HCT116 (cell line): Measurements from ENCODE around the gene LALBA. TPM values are rescaled to one million over a fixed set of nuclear protein-coding genes. Genes with fewer than 3 reads are reported as not detected.

Experiments used
- ATAC-seq: fragments of 200-7000 bp; cut with Tn5 transposase; 2 replicates; pipeline ENCODE4 v1.9.1; 2020; ENCODE audit warnings: mild to moderate bottlenecking, moderate library complexity
- BruUV-seq: library from RNA; stranded (reverse); fragments of 400-500 nt; replicated peaks from 2 replicates; lab custom pipeline; 2021; lab: Mats Ljungman, UMichigan
- CTCF ChIA-PET: fragments of 300-600 bp; sonication (Branson Sonifier 250); formaldehyde crosslinking; loops from one replicate; lab custom pipeline; 2021; ENCODE audit warnings: antibody characterized with exemption; lab: Charles Lee
- POLR2A ChIA-PET: fragments of 300-600, 350-600 bp; sonication (Branson Sonifier 250); formaldehyde crosslinking; loops from one replicate; lab custom pipeline; 2021; ENCODE audit warnings: antibody characterized with exemption; lab: Charles Lee
- RAD21 ChIA-PET, 2 experiments: fragments of 300-600 bp; sonication (Branson Sonifier 250); formaldehyde crosslinking; loops; one replicate each; lab custom pipeline; 2023; ENCODE audit warnings: low total read pairs in 2 of 2; ENCODE audit not compliant: uncharacterized antibody in 2 of 2, unreplicated experiment in 2 of 2, low non-redundant PET in 1 of 2; lab: Charles Lee
- DNase-seq: peaks from one replicate; pipeline ENCODE4 v3.0.0-alpha.2; 2010; ENCODE audit warnings: low read depth, low spot score
- H2AFZ ChIP-seq: fragments of 200-600 bp; shearing (Covaris generic), sonication (generic); 2 replicates; pipeline ENCODE4 v1.6.1; 2017; ENCODE audit warnings: low read depth, mixed run types, mixed read lengths, antibody characterized with exemption, low read length; ENCODE audit not compliant: poor library complexity, severe bottlenecking
- H3K27ac ChIP-seq: 2 replicates; pipeline ENCODE4 v1.5.1; 2012; ENCODE audit warnings: low read depth, low read length
- H3K27me3 ChIP-seq: fragments of 200-600 bp; sonication (generic); 2 replicates; pipeline ENCODE4 v1.6.1; 2016; ENCODE audit warnings: mixed run types, low read length, mixed read lengths; ENCODE audit not compliant: insufficient read depth
- H3K36me3 ChIP-seq, 2 experiments: fragments of 200-500 bp in 1 of 2; fragments of 200-600 bp in 1 of 2; sonication (Bioruptor generic) in 1 of 2; sonication (generic) in 1 of 2; 2 replicates each; pipeline versions ENCODE4 v1.5.1 to v1.6.1; 2014 to 2016; ENCODE audit warnings: low read length in 2 of 2, inconsistent platforms in 1 of 2, mixed read lengths in 1 of 2, mixed run types in 1 of 2; ENCODE audit not compliant: insufficient read depth in 2 of 2, control insufficient read depth in 1 of 2
- H3K4me1 ChIP-seq, 2 experiments: fragments of 200-600 bp in 1 of 2; sonication (generic) in 1 of 2; 2 replicates each; pipeline versions ENCODE4 v1.5.1 to v1.6.1; 2012 to 2017; ENCODE audit warnings: low read length in 2 of 2, inconsistent platforms in 1 of 2, mild to moderate bottlenecking in 1 of 2, mixed read lengths in 1 of 2, mixed run types in 1 of 2, moderate library complexity in 1 of 2; ENCODE audit not compliant: insufficient read depth in 2 of 2, control insufficient read depth in 1 of 2
- H3K4me2 ChIP-seq: fragments of 200-600 bp; sonication (generic); 2 replicates; pipeline ENCODE4 v1.6.1; 2017; ENCODE audit warnings: mixed run types, low read length, mixed read lengths
- H3K4me3 ChIP-seq, 2 experiments: fragments of 200-600 bp in 1 of 2; sonication (generic) in 1 of 2; replicated peaks in 1 of 2; 2 replicates each; pipeline ENCODE4 v1.5.1; 2011 to 2016; ENCODE audit warnings: low read length in 2 of 2, control low read depth in 1 of 2, low read depth in 1 of 2, mild to moderate bottlenecking in 1 of 2, mixed read lengths in 1 of 2, mixed run types in 1 of 2
- H3K79me2 ChIP-seq: fragments of 200-600 bp; sonication (generic); 2 replicates; pipeline ENCODE4 v1.6.1; 2017; ENCODE audit warnings: mild to moderate bottlenecking, mixed run types, low read length, moderate library complexity, mixed read lengths; ENCODE audit not compliant: insufficient read depth
- H3K9ac ChIP-seq: fragments of 200-600 bp; sonication (generic); 2 replicates; pipeline ENCODE4 v1.6.1; 2016; ENCODE audit warnings: low read length, mixed read lengths
- H3K9me2 ChIP-seq: fragments of 200-600 bp; sonication (generic), shearing (Covaris generic); 2 replicates; pipeline ENCODE4 v1.6.1; 2017; ENCODE audit warnings: mixed run types, mild to moderate bottlenecking, moderate library complexity; ENCODE audit not compliant: insufficient read depth
- H3K9me3 ChIP-seq, 2 experiments: fragments of 200-500 bp in 1 of 2; fragments of 200-600 bp in 1 of 2; sonication (Bioruptor generic) in 1 of 2; sonication (generic) in 1 of 2; 2 replicates each; pipeline ENCODE4 v1.6.1; 2014 to 2017; ENCODE audit warnings: low read length in 2 of 2, mixed read lengths in 2 of 2, inconsistent platforms in 1 of 2, low read depth in 1 of 2, mild to moderate bottlenecking in 1 of 2, mixed run types in 1 of 2, moderate library complexity in 1 of 2; ENCODE audit not compliant: control insufficient read depth in 1 of 2, insufficient read depth in 1 of 2
- H4K20me1 ChIP-seq: fragments of 200-600 bp; sonication (generic), shearing (Covaris generic); 2 replicates; pipeline ENCODE4 v1.6.1; 2017; ENCODE audit warnings: mixed run types, mild to moderate bottlenecking, moderate library complexity; ENCODE audit not compliant: insufficient read depth
- ATF3 ChIP-seq: IDR thresholded peaks from 2 replicates; pipeline ENCODE4 v1.6.1; 2012
- CTCF ChIP-seq, 3 experiments: fragments of 200-600 bp in 1 of 3; sonication (generic) in 1 of 3; IDR thresholded peaks in 2 of 3; conservative IDR thresholded peaks in 1 of 3; 2 replicates each; pipeline ENCODE4 v1.5.1; 2012 to 2017; ENCODE audit warnings: low read depth in 2 of 3, low read length in 2 of 3, antibody characterized with exemption in 1 of 3, borderline replicate concordance in 1 of 3, control low read depth in 1 of 3, mild to moderate bottlenecking in 1 of 3, mixed read lengths in 1 of 3, mixed run types in 1 of 3, moderate library complexity in 1 of 3; ENCODE audit not compliant: insufficient read depth in 1 of 3
- EGR1 ChIP-seq: IDR thresholded peaks from 2 replicates; pipeline ENCODE4 v1.6.1; 2012; ENCODE audit warnings: low read depth
- ELF1 ChIP-seq: IDR thresholded peaks from 2 replicates; pipeline ENCODE4 v1.6.1; 2012; ENCODE audit warnings: low read depth, borderline replicate concordance
- EZH2 ChIP-seq: fragments of 200-600 bp; sonication (generic); IDR thresholded peaks from 2 replicates; pipeline ENCODE4 v1.6.1; 2017; ENCODE audit warnings: antibody characterized with exemption, mixed run types
- EZH2phosphoT487 ChIP-seq: fragments of 200-600 bp; IDR thresholded peaks from 2 replicates; pipeline ENCODE4 v1.6.1; 2018; ENCODE audit warnings: antibody characterized with exemption, borderline replicate concordance
- FOSL1 ChIP-seq: IDR thresholded peaks from 2 replicates; pipeline ENCODE4 v1.6.1; 2012; ENCODE audit warnings: low read depth
- JUND ChIP-seq: IDR thresholded peaks from 2 replicates; pipeline ENCODE4 v1.6.1; 2012
- MAX ChIP-seq: IDR thresholded peaks from 2 replicates; pipeline ENCODE4 v1.6.1; 2012
- POLR2A ChIP-seq: IDR thresholded peaks from 2 replicates; pipeline ENCODE4 v1.7.0; 2011; ENCODE audit warnings: borderline replicate concordance; ENCODE audit not compliant: insufficient read depth, insufficient read length; ENCODE audit errors: extremely low read depth
- POLR2AphosphoS5 ChIP-seq: IDR thresholded peaks from 2 replicates; pipeline ENCODE4 v1.6.1; 2011; ENCODE audit warnings: mild to moderate bottlenecking, low read depth, low read length, moderate library complexity
- RAD21 ChIP-seq: IDR thresholded peaks from 2 replicates; pipeline ENCODE4 v1.6.1; 2012; ENCODE audit warnings: low read depth, mild to moderate bottlenecking
- REST ChIP-seq: IDR thresholded peaks from 2 replicates; pipeline ENCODE4 v1.6.1; 2012; ENCODE audit warnings: low read depth
- SP1 ChIP-seq: IDR thresholded peaks from 2 replicates; pipeline ENCODE4 v1.6.1; 2012; ENCODE audit warnings: low read depth
- TCF7L2 ChIP-seq: IDR thresholded peaks from 2 replicates; pipeline ENCODE4 v1.7.0; 2011; ENCODE audit warnings: borderline replicate concordance, inconsistent platforms; ENCODE audit not compliant: insufficient read depth, insufficient read length; ENCODE audit errors: extremely low read depth
- YY1 ChIP-seq: IDR thresholded peaks from 2 replicates; pipeline ENCODE4 v1.6.1; 2011; ENCODE audit warnings: low read length, low read depth, moderate library complexity, mild to moderate bottlenecking; ENCODE audit not compliant: insufficient replicate concordance; ENCODE audit errors: extremely low read depth
- ZBTB33 ChIP-seq: IDR thresholded peaks from 2 replicates; pipeline ENCODE4 v1.6.1; 2011; ENCODE audit warnings: mild to moderate bottlenecking, low read length, moderate library complexity; ENCODE audit not compliant: insufficient replicate concordance; ENCODE audit errors: extremely low read depth
- ZFX ChIP-seq: fragments of 450-650 bp; IDR thresholded peaks from 2 replicates; pipeline ENCODE4 v1.6.1; 2017
- ZNF274 ChIP-seq: fragments of 200-500 bp; sonication (Bioruptor generic); IDR thresholded peaks from 2 replicates; pipeline ENCODE4 v1.6.1; 2014; ENCODE audit warnings: mild to moderate bottlenecking, low read depth, low read length, inconsistent platforms
- intact Hi-C: fragments of 100-400 bp; cut with micrococcal nuclease; formaldehyde crosslinking; loops from 2 replicates; pipeline ENCODE4 v1.10.0; 2022
- total RNA-seq: library from RNA; stranded (reverse); gene quantifications from one replicate; pipeline ENCODE4 v1.2.1, GENCODE V29; 2021; ENCODE audit not compliant: unreplicated experiment

LALBA gene
- total RNA-seq, 1 experiment from 2014 or later, result not detected

GRCh38 chr12:48601013-48601756 lies 31.3 kb upstream of the LALBA start:
- Histone ChIP-seq H3K36me3 (no peaks in the 10 kb centered on the region), H3K9me2 (no peaks in the 10 kb centered on the region), H3K4me2 (no peak overlapping the region), H3K27me3 (no peaks in the 10 kb centered on the region), H3K9ac (no peak overlapping the region), H3K4me1 (peaks cover 3 to 8% of the 10 kb centered on the region in 2 experiments; a peak in 2 of 4 replicates), H2AFZ (no peak overlapping the region), H3K9me3 (0 out of 4 replicates have a peak, but pooled peaks cover 0 to 3% of the 10 kb centered on the region in 2 experiments), H4K20me1 (no peaks in the 10 kb centered on the region), H3K4me3 (no peak overlapping the region), H3K27ac (no peak overlapping the region), H3K79me2 (no peaks in the 10 kb centered on the region)
- ChIA-PET POLR2A (no interaction called here), CTCF (no interaction called here), RAD21 (no interaction called here)
- ATAC-seq (no peak), DNase-seq (no peak)
- BruUV-seq, result no TSS peak
- intact Hi-C loops, result no loop called here
- TF ChIP-seq CTCF (IDR thresholded peaks at IDR 0.05 in 2 of 3, conservative IDR thresholded peaks at IDR 0.05 in 1 of 3; ENCODE audit: borderline replicate concordance in 1 of 3, insufficient read depth in 1 of 3, low read depth in 2 of 3, low read length in 2 of 3), result no peak
- no peak for TF ChIP-seq TCF7L2
- no peak for TF ChIP-seq POLR2A
- no peak for TF ChIP-seq EZH2
- no peak for TF ChIP-seq REST
- TF ChIP-seq EGR1, result no peak
- TF ChIP-seq ZNF274, result no peak
- TF ChIP-seq FOSL1, result no peak
- no peak for TF ChIP-seq ATF3
- no peak for TF ChIP-seq ZBTB33
- TF ChIP-seq JUND, result no peak
- no peak for TF ChIP-seq ZFX
- TF ChIP-seq MAX, result no peak
- no peak for TF ChIP-seq POLR2AphosphoS5
- TF ChIP-seq EZH2phosphoT487, result no peak
- no peak for TF ChIP-seq RAD21
- TF ChIP-seq SP1, result no peak
- no peak for TF ChIP-seq YY1
- no peak for TF ChIP-seq ELF1
